Measurements from ENCODE around the gene LIMS1.

DNA sequence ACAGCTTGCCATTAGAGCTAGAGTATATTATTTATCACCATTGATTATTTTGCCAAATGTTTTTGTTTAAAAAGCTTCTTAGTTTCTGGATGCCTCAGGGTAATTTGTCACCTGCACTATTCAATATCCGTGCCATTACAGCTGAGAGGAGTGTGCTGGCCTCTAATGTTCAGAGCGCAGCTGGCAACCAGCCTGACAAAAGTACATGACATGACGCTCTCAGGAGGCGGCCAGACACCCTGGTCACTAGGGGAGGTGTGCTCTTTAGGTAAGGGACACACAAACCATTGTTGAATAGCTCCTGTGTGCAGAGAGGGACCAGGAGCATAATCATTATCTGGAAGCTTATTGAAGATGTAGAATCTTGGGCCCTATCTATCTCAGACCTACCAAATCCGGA is 20.3 kb downstream of the LIMS1 start:
- TF ChIP-seq, protein P1, sequence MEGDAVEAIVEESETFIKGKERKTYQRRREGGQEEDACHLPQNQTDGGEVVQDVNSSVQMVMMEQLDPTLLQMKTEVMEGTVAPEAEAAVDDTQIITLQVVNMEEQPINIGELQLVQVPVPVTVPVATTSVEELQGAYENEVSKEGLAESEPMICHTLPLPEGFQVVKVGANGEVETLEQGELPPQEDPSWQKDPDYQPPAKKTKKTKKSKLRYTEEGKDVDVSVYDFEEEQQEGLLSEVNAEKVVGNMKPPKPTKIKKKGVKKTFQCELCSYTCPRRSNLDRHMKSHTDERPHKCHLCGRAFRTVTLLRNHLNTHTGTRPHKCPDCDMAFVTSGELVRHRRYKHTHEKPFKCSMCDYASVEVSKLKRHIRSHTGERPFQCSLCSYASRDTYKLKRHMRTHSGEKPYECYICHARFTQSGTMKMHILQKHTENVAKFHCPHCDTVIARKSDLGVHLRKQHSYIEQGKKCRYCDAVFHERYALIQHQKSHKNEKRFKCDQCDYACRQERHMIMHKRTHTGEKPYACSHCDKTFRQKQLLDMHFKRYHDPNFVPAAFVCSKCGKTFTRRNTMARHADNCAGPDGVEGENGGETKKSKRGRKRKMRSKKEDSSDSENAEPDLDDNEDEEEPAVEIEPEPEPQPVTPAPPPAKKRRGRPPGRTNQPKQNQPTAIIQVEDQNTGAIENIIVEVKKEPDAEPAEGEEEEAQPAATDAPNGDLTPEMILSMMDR (IDR thresholded peaks at IDR 0.05): no peak
- TF ChIP-seq POLR2A (IDR thresholded peaks at IDR 0.05): no peak
